ENCODE data around the gene ST3GAL4.
"Not testable (repeated sequence)": the region's sequence is repeated elsewhere in the genome, so short reads cannot be mapped to it uniquely, and the experiment has no call there.

The ST3GAL4 gene

GRCh38 chr11:126331286-126331685, 24.2 kb upstream of the ST3GAL4 start:
- DNase-seq = no peak

- no peak for DNase-seq
These were observed 23.2 kb upstream of the ST3GAL4 start for GRCh38 chr11:126332221-126332711.

- DNase-seq = no peak
These were observed 22.3 kb upstream of the ST3GAL4 start for GRCh38 chr11:126333142-126333541.

GRCh38 chr11:126334659-126335462, 20.6 kb upstream of the ST3GAL4 start:
- DNase-seq = no peak

- DNase-seq = no peak
These were observed 20.1 kb upstream of the ST3GAL4 start for GRCh38 chr11:126335463-126335760.

- no peak for DNase-seq
These were observed 19.3 kb upstream of the ST3GAL4 start for GRCh38 chr11:126336138-126336541.

- no peak for DNase-seq
These were observed 18.8 kb upstream of the ST3GAL4 start for GRCh38 chr11:126336671-126337101.

GRCh38 chr11:126337126-126337473, 18.4 kb upstream of the ST3GAL4 start:
- DNase-seq = no peak

- DNase-seq = peak; percentile 34
These were observed 17.8 kb upstream of the ST3GAL4 start for GRCh38 chr11:126337474-126338241.

- DNase-seq = no peak
These were observed 17.0 kb upstream of the ST3GAL4 start for GRCh38 chr11:126338346-126339055.

GRCh38 chr11:126339073-126339862, 16.2 kb upstream of the ST3GAL4 start:
- DNase-seq = no peak

- no peak for DNase-seq
These were observed 15.5 kb upstream of the ST3GAL4 start for GRCh38 chr11:126339863-126340434.

GRCh38 chr11:126340960-126341606, 14.4 kb upstream of the ST3GAL4 start:
- no peak for DNase-seq

- DNase-seq = no peak
These were observed 13.7 kb upstream of the ST3GAL4 start for GRCh38 chr11:126341760-126342161.

GRCh38 chr11:126343051-126343450, 12.4 kb upstream of the ST3GAL4 start:
- no peak for DNase-seq

GRCh38 chr11:126344141-126345080, 11.1 kb upstream of the ST3GAL4 start:
- no peak for DNase-seq

GRCh38 chr11:126345283-126345682, 10.2 kb upstream of the ST3GAL4 start:
- DNase-seq = no peak

- DNase-seq = no peak
These were observed 9.5 kb upstream of the ST3GAL4 start for GRCh38 chr11:126345759-126346585.

- no peak for DNase-seq
These were observed 8.9 kb upstream of the ST3GAL4 start for GRCh38 chr11:126346586-126346940.

GRCh38 chr11:126346946-126347345, 8.5 kb upstream of the ST3GAL4 start:
- DNase-seq = not testable (repeated sequence)

All from eye (tissue), 1 donor.